Measurements from ENCODE around the gene CTSO.

- TF ChIP-seq CTCF (IDR thresholded peaks at IDR 0.05): no peak
- no peak for TF ChIP-seq ZFX (IDR thresholded peaks at IDR 0.05; ENCODE audit: borderline replicate concordance)
Measured at GRCh38 chr4:155982736-155983385, 29.2 kb upstream of the CTSO start.

Data from 22Rv1 (cell line).